C4-2B (cell line): ENCODE data around the gene OR10J1.

Experiments
- CTCF ChIP-seq: fragments of 450-650 bp; conservative IDR thresholded peaks from 2 replicates; pipeline ENCODE4 v1.5.1; 2017; ENCODE audit warnings: mild to moderate bottlenecking
- ZFX ChIP-seq: fragments of 450-650 bp; IDR thresholded peaks from 2 replicates; pipeline ENCODE4 v1.6.1; 2017

- no peak for TF ChIP-seq CTCF
- no peak for TF ChIP-seq ZFX
Measured at GRCh38 chr1:159431904-159432303, 7.6 kb upstream of the OR10J1 start, which contains the start of gene OR10J4.
